Measurements from ENCODE around the gene WIZ. TPM values are rescaled to one million over a fixed set of nuclear protein-coding genes. Genes with fewer than 3 reads are reported as not detected.
A peak's percentile ranks its signal among the peaks of the same experiment; 100 is the strongest.
"Not testable (repeated sequence)": the region's sequence is repeated elsewhere in the genome, so short reads cannot be mapped to it uniquely, and the experiment has no call there.

The WIZ gene
- polyA plus RNA-seq, 5 donors = 19.4 to 41.7 (median 26.4) TPM

DNA sequence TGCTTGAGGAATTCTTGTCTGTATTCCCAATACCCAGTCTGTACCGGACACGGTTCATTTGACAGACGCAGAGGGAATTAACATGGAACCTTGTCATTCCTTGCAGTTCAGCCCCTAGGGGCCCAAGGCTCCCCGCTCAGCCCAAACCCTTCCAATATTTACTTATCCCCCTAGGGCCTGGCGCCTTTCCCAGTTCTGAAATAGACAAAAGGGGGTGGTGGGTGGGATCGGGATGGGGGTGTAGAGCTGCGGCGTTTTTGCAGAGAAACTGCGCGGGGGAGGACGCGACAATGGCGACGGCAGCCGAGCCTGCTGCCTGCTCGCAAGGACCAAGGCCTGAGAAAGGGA, 31.6 kb downstream of the WIZ start:
- peak; percentile 55 to 57 for DNase-seq

DNA sequence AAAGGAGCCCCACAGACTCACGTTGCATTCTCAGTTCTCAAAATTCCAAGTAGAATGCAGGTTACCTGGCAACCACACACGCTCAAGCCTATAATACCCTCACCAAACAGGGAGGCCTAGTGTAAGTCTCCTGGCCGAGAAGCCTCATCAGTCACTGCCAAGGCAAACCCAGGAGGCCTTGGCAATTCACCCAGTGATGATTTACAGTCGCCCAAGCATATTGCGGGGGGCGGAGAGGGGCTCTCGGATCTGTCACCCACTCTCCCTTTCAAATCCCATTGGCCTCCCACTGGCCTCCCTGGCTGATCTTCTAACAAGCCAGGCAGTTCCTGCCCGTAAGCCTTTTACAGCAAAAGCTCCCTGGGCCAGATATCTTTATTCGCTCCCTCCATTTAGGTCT, 32.1 kb downstream of the WIZ start:
- no peak for DNase-seq

DNA sequence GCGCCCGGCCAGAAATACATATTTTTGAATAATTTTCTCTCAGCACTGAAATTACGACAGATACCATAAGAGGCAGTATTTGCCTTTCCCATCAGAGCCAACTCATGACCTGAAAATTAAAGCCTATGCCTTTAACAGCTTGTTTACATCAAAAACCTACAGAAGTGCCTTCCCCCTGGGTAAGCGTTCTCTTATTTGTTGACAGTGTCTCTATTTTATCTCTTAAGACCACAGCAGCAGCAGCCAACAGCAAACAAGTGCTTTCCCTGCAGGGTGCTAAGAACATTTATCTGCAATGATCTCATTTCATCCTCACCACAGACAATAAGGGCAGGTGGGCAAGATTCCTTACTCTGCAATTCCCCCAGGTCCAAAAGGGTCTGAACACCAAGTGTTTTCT, 36.9 kb downstream of the WIZ start:
- DNase-seq = no peak

GRCh38 chr19:15411351-15411750, 38.4 kb downstream of the WIZ start:
- not testable (repeated sequence) for DNase-seq

DNA sequence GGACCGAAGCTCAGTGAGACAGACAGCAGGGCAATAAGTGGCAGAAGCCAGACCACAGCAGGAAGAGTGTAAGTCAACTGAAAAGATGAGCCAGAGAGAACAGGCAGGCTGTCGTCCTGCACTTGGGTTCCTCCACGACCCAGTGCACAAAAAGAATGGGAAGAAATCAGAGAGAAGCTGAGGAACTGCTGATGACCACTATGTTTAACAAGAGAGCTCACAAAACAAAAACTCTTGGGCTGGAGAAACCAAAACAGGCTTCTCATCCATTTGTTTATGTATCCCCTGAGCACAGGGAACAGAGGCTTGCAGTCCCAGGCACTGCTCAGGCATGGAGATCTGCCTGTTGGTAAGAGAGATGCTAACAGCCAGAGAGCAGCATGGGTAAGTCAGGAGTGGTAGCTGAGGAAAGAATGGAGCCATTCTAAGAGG, 45.0 kb downstream of the WIZ start:
- DNase-seq = no peak

DNA sequence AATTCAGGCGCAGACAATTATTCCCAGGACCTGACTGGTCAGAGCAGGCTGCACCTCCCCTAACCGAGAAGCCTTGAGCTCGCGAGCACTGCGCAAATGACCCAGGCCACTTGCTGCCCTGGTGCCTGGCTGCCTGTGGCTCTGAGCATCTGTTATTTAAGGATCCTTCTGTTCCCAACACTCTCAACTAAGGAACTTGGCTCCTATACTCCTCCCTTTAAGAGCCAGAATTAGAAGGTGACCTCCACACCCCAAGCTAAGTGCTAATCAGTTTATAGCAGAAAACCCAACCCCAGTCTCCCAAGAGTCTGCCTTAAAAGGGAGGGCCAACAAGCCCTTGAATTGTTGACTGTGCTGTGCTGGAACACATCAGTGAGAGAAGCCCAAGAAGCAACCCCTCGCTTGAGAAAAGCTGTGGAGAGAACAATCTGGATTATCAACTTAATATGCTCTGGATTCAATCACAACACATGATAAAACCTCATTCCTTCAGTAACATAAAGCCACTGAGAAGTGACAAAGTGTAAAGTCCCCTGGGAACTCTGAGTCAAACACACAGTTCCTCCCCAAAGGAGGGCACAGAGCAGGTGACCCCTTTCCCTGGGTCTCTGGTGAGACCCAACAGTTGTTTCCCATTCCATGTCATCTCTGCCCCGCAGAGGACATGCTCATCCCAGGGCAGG, 45.5 kb downstream of the WIZ start:
- no peak for DNase-seq

DNA sequence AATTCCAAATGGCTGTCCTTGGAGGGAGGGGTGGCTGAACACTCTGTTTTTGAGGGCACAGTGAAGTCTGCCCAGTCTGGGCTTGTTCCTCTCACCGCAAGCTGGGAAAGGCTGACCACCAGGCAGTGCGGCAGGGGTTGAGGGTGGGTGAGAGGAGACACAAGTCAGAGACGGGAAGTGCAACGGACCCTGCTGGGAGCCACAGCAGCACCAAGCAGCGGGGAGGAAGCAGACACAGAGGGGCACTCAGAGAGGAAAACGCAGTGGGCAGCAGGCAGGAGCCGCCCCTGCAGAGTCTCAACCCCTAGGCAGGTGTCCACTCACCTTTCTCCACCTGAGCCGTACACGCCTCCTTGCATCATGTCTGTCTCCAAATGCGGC, 46.6 kb downstream of the WIZ start:
- no peak for DNase-seq

DNA sequence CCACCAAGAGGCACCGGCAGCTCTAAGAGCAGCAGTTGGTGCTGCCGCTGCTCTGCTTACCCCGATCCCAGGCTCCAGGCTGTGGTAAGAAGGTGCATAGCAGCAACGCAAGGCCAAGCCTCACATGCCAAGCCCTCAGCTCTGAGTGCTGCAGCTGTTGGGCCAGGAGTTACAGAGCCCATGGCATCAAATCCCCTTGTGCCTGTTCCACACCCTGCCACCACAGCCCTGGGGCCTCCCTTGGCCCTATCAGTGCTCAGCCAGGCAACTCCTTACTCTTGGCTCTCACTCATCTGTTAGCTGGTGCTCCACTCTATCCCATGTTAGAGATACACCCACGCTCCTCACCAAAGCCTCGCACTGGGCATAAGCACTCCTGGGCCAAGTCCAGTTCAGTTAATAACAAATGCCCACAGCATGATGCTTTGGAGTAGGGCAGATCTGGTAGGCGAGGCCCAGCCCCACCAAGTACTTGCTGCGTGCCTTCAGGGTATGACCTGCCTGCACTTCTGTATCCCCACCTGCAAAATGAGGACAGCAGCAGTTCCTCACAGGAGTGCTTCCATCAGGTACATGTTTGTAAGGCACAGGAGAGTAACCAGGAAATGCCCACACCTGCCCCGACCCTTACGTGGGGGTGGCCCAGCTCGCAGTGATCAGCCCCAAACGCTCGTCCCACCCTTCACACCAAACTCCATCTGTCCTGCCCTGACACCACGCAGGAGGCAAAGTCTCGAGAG, 47.2 kb downstream of the WIZ start:
- no peak for DNase-seq

GRCh38 chr19:15401397-15401710, 48.4 kb downstream of the WIZ start:
- no peak for DNase-seq

DNA sequence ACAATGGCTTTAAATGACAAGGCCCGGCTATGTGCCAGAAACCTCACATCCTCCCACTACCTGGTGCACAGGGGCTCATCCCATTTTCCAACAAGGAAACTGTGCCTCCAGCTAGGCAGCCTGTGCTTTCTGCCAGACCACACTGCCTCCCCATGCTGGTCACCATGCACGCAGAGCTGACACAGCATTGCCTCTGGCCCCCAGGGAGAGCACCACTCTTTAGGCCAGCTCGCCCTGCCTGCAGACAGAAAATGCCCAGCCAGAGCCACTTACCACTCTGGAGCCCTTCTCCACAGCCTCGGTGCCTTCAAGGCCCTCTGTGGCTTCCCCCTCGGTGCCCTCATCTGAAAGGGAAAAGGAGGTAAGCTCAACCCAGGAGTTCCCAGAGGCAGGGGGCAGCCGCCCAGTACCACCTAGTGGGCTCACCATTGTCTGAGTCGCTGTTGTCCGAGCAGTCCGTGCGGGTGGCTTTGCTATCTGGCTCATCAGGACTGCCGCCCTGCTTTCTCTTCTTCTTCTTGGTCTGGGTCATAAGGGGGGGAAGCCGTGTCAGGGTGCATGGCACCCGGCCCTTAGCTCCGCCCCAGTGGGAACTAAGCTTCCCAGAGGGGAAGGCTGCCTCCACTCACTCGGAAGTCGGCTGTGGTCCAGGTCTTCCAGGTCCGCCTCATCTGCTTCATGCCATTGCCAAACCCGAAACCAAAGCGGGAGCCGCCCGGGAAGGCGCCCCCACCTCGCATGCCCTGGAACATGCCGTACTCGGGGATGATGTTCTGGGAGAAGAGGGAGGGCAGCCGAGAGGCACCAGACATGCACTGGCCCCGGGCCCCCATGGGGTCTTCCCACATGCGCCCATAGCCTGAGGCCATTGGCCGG, 49.0 kb downstream of the WIZ start:
- no peak for DNase-seq

GRCh38 chr19:15399635-15400034, 50.1 kb downstream of the WIZ start:
- DNase-seq = no peak

DNA sequence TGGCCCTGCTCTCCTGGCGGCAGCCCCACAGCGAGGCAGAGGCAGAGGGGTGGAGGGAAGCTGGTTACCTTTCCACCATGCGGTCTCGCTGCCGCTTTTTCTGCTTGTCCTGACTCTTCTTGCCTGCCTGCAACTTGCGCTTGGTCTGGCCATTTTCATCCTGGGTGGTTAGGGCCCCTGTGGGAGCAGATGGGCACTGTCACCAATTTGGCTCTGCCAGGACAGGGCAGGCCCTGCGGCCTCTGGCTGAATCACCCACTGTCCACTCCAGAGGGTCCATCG, 50.6 kb downstream of the WIZ start:
- DNase-seq = no peak

GRCh38 chr19:15398501-15399233, 51.1 kb downstream of the WIZ start:
- DNase-seq = no peak

GRCh38 chr19:15397782-15398181, 52.0 kb downstream of the WIZ start:
- no peak for DNase-seq

DNA sequence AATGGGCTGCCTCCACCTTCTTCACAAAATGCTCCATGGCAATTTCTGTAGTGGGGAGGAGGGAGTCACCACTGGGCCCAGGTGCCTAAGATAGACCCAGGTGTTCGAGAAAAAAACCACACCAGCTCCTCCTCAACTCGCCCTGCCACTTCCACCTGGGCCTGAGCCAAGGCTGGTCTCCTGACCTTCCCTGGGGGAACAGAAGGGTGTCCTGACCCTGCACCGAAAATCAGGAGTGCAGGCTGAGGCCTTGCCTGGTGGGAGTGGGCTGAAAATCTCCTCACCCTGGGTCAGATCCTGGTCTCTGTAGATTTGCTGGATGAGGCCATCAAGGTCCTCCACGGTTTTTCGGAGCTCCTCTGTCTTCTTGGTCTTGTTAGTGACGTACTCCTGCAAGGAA, 52.5 kb downstream of the WIZ start:
- DNase-seq = no peak

DNA sequence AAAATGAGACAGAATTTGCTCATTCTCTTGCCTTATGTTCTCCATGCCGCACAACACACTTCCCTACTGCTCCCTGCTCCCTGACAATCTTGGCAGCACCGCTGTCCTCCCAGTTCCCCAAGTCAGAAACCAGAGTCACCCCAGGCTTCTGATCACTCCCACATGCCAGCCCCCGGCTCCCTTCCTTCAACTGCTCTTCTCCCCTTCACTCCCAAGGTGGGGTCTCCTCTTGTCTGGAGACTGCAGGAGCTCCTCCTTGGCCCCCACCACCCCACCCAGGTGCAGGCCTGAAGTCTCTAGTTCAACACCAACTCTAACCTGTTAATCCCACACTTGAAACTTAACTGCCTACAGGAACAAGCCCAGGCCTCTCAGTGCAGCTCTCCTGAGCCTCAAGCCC, 53.3 kb downstream of the WIZ start:
- no peak for DNase-seq

DNA sequence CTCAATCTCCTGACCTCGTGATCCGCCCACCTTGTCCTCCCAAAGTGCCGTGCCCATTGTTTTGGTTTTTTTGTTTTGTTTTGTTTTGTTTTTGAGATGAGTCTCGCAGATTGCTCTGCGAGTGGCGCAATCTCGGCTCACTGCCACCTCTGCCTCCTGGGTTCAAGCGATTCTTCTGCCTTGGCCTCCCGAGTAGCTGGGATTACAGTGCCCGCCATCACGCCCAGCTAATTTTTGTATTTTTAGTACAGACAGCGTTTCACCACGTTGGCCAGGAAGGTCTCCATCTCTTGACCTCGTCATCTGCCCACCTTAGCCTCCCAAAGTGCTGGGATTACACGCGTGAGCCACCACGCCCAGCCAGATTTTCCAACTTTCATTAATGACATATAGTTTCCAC, 54.5 kb downstream of the WIZ start:
- not testable (repeated sequence) for DNase-seq

DNA sequence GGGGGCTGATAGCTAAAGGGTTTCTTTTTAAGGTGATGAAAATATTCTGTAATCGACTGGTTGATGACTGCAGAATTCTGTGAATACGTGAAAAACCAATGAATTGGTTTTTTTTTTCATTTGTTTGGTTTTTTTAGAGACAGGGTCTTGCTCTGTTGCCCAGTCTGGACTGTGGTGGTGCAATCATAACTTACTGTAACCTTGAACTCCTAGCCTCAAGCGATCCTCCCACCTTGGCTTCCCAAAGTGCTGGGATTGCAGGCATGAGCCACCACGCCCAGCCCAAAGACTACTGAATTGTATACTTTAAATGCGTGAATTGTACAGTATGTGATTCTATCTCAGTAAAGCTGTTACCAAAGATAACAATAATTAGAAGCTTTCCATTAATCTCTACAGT, 55.3 kb downstream of the WIZ start:
- DNase-seq = no peak

GRCh38 chr19:15393963-15394362, 55.8 kb downstream of the WIZ start:
- no peak for DNase-seq

DNA sequence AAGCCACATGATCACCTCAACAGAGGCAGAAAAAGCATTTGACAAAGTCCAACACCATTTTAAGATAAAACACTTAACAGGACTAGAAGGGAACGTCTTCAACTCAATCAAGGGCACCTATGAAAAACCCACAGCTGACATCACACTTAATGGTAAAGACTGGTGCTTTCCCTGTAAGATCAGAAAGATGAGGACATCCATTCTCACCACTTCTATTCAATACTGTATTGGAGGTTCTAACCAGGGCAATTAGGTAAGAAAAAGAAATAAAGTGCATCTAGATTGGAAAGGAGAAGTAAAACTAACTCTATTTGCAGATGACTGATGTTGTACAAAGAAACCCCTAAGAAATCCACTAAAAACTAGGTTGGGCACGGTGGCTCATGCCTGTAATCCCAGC, 58.9 kb downstream of the WIZ start:
- DNase-seq = no peak

- DNase-seq = no peak
These were observed 67.9 kb downstream of the WIZ start for GRCh38 chr19:15381864-15382263.

- DNase-seq = no peak
These were observed 68.3 kb downstream of the WIZ start for GRCh38 chr19:15381429-15381828.
